Measurements from ENCODE around the gene BRWD1.
"Not testable (repeated sequence)": the region's sequence is repeated elsewhere in the genome, so short reads cannot be mapped to it uniquely, and the experiment has no call there.

Gene BRWD1

DNA sequence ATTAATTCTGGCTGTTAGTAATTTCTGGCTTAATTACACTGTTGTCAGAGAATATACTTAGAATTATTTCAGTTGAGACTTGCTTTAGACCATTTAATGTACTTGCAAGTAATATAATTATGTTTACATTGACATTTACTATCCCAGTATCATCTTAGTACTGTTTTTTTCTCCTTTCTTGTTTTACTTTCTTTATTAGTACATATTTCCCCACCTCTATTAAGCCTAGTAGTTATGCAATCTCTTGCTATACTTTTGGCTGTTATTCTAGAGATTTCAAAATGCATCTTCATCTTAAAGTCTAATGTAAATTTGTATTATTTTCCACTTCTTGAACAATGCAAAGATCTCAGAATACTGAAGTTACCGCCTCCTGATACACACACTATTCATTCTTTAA lies 24.4 kb downstream of the BRWD1 start:
- no peak for DNase-seq

- no peak for DNase-seq
Measured at GRCh38 chr21:39282911-39283310, 30.5 kb downstream of the BRWD1 start.

DNA sequence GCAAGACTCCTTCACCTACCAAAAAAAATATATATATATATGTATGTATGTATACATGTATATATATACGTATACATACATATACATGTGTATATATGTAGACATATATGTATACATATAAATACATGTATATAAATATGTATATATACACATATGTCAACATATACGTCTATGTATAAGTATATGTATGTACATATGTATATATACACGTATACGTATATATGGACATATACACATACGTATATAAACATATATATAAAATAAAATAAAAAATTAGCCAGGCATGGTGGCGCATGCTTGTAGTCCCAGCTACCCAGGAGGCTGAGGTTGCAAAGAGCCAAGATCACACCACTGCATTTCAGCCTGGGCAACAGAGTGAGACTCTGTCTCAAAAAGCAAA lies 31.6 kb downstream of the BRWD1 start:
- DNase-seq: no peak

- no peak for DNase-seq
Measured at GRCh38 chr21:39281207-39281606, 32.2 kb downstream of the BRWD1 start.

DNA sequence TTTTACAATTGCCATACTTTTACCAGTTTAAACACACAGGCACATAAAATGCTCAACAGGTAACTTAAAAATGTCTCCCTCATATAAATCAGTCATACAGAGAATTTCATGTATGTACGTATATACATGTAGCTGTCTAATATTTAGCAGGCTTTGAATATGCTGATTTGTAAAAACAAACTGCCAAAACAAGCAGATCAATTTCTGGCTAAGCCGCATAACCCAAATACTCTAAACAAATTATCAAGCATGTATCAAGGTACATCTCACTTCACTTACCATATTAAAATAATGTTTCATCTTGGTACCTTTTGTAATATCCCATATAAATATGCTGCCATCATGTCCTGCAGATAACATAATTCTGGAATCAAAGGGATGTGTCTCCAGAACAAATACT lies 43.8 kb downstream of the BRWD1 start:
- no peak for DNase-seq

DNA sequence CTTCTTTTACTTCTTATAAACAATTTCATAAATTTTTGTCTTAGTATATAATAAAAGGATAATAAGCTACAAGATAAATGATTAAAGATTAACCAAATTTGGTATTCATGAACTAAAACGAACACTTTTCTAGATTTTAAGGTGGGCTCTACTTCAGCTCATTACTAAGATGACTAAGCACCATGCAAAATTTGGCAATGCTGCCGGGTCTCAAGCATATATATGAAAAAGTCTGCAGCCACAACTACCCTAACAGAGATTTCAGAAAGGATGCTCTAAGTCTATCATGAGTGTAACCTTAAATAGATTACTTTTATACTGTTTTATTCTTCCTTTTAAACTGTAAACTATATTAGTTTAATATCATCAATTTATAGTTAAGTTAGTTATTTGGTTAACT lies 47.8 kb downstream of the BRWD1 start:
- DNase-seq: no peak

GRCh38 chr21:39263372-39263771 lies 50.1 kb downstream of the BRWD1 start:
- DNase-seq: no peak

GRCh38 chr21:39258207-39258606 lies 55.2 kb downstream of the BRWD1 start:
- no peak for DNase-seq

DNA sequence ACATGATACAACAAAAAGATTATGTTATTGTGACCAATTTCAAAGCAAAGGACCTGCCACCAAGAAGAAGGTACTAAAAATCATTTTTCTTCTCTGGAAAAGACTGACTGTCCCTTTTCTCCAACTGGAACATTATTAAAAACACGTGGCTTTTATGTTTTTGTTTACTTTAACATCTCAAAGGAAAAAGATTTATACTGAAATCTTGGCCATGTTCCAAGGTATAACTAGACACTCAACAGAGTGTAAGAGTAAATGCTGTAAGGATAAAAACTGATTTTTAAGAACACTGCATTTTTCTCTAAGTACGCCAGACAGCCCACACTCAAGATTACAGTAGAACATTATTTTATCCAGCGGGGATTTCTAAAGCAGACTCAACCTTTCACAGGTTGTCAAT lies 62.1 kb downstream of the BRWD1 start:
- no peak for DNase-seq

DNA sequence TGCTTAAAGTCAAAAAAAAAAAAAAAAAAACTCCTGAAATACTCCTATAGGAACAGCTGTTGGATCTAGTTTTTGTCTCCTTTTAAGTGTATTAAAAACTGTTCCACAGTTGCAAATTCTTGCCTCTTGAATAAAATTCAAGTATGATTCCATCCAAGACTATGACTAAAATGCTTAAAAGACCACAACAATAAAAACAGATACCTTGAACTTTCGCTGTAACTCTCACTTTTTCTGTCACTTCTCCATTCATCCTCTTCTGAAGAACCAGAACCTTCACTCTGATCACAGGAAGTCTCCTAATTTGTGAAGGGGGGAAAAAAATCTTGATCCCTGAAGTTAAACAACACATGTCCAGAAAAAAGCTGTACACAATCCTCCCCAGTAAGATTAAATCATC lies 75.2 kb downstream of the BRWD1 start:
- no peak for DNase-seq

DNA sequence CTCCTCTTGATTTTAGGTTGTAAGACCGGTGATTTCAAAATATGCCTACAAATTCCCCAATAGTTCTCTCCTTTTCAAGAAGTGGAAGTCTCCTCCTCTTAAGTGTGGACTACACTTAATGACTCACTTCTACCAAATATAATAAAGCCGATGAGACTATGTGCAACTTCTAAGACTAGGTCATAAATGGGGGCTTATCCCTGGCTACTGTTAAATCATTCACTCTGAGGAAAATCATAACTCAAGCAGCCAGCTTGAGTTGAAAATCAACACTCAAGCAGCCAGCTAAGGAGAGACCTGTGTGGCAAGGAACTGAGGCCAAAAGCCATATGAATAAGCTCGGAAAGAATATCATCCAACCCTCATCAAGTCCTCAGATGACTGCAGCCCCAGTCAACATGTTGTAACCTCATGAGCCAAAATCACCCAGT lies 80.6 kb downstream of the BRWD1 start:
- no peak for DNase-seq

- no peak for DNase-seq
Measured at GRCh38 chr21:39224930-39225329, 88.5 kb downstream of the BRWD1 start.

GRCh38 chr21:39221997-39222486 lies 91.4 kb downstream of the BRWD1 start:
- no peak for DNase-seq

- DNase-seq: no peak
Measured at GRCh38 chr21:39221282-39221996, 92.0 kb downstream of the BRWD1 start.

DNA sequence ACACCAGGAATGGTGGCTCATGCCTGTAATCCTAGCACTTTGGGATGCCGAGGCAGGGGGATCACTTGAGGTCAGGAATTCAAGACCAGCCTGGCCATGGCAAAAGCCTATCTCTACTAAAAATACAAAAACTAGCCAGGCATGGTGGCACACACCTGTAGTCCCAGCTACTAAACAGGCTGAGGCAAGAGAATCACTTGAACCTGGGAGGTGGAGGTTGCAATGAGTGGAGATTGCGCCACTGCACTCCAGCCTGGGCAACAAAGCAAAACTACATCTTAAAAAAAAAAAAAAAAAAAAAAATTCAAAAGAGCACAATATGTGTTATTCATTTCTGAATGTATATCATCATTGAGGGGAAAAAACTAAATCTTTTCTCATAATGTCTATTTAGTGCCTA lies 92.6 kb downstream of the BRWD1 start:
- not testable (repeated sequence) for DNase-seq

- peak in 2 of 56 donors; percentile 2 to 4 for DNase-seq
Measured at GRCh38 chr21:39220150-39220549, 93.3 kb downstream of the BRWD1 start.

DNA sequence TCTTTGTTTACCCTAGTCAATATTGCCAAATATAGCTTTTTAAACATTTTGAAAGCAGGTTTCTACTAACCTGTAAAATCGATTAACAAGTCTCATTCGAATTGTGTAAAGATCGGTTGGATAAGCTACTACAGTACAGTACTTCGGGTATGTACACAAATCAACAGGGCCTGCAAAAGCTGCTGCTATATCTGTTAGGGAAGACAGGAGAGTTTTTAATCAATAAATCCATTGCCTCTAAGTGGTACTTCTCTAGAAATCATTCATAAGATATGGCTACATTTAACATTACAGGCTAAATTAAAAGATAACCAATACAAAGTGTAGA lies 95.4 kb downstream of the BRWD1 start:
- no peak for DNase-seq

- no peak for DNase-seq
Measured at GRCh38 chr21:39217356-39218081, 95.9 kb downstream of the BRWD1 start.

GRCh38 chr21:39216290-39216689 lies 97.1 kb downstream of the BRWD1 start:
- DNase-seq: no peak

DNA sequence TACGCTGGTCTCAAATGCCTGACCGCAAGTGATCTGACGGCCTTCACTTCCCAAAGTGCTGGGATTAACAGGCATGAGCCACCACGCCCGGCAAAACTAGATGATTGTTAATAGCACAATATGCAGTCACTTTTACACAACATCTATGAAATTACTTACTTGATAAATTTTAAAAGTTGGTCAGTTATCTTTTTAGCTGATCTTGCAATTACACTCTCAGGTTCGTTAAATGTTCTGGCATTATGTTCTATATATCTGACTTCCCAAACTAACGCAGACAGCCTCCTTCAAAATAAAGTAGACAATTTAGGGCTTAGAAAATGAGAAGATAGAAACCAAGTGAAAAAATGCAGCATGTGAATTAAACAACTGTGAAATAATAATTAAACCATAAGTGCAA lies 98.4 kb downstream of the BRWD1 start:
- DNase-seq: no peak

DNA sequence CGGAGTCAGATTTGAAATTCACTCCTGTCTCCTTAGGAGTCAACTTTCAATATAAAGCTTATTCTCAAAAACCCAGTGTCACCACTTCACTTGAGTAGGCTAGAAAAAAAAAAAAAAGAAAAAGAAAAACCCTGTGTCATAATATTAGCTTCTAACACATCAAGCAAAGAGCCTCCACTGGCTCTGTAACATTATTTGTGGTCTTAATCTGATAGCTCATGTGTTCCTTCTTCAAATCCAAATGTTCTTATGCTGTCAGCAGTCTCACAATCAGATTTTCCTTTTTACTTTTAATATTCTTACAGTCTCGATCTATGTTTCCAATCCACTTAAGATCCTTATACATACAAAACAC lies 104.1 kb downstream of the BRWD1 start:
- DNase-seq: no peak

DNA sequence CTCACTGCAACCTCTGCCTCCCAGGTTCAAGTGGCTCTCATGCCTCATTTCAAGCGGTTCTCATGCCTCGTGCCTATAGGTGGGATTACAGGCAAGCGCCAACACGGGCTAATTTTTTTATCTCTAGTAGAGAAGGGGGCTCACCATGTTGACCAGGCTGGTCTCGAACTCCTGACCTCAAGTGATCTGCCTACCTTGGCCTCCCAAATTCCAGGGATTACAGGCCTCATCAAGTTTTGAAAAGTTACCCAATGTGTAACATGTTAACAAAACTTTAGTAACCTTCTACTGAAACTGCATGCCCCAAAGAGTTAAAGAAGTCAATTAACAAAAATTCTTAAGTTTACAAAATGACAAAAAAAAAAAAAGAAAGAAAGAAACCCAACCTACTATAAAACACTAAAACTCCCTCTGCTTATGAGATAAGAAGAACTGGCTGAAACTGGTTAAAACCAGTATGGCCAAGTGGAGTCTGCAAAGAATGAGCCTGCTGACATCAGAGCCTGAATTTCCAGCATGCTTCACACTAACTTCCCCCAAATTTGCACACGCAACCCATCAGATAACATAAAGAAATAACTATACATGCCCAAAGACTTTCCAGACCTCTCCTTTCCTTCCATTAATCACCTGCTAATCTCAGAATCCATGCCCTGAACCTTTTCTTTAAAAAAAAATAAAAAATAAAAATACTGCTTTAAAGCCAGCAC lies 104.7 kb downstream of the BRWD1 start:
- no peak for DNase-seq

DNA sequence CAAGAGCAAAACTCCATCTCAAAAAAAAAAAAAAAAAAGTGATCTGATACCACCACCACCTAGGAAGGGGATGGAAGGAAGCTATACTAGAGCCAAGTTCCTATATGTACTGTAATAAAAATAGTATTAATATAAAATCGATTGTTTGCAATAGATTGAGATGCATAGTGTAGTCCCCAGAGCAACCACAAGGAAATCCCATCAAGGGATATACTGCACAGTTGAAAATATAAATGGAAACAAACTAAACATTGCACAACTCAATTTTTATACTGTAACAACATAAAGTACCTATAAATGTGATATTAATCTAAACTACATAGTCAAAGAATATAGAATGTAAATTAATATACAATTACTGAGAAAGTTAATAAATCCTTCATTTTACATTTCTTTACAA lies 109.3 kb downstream of the BRWD1 start:
- no peak for DNase-seq

Data from nucleus accumbens (tissue), 56 donors.